ENCODE measurements around the gene LYSMD3.
A peak's percentile ranks its signal among the peaks of the same experiment; 100 is the strongest.
"Not testable (repeated sequence)": the region's sequence is repeated elsewhere in the genome, so short reads cannot be mapped to it uniquely, and the experiment has no call there.

The LYSMD3 gene

GRCh38 chr5:90529194-90529938 is at the start of gene LYSMD3:
LYSMD3 (minus strand) TSS chr5:90529584; CDS start chr5:90525289, 4,295 bp downstream.
- DNase-seq: peak; percentile 95

- not testable (repeated sequence) for DNase-seq
Observed at GRCh38 chr5:90576566-90576965, 47.2 kb upstream of the LYSMD3 start.

GRCh38 chr5:90575712-90576111 is 46.3 kb upstream of the LYSMD3 start:
- no peak for DNase-seq

- no peak for DNase-seq
Observed at GRCh38 chr5:90571147-90571773, 41.9 kb upstream of the LYSMD3 start.

GRCh38 chr5:90570034-90570433 is 40.6 kb upstream of the LYSMD3 start:
- DNase-seq: no peak

DNA sequence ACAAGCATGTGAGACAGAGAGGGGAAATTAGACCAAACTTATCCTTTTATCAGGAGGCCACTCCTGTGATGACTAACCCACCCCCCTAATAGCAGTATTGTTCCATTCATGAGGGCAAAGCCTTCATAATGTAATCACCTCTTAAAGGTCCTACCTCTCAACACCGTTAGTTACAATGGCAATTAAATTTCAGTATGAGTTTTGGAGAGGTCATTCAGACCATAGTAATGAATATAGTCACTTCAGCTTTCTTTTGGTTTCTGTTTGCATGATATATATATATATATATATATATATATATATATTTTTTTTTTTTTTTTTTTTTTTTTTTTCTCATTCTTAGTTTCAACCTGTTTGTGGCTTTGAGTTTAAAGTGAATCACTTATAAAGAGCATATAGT is 39.7 kb upstream of the LYSMD3 start:
- no peak for DNase-seq

DNA sequence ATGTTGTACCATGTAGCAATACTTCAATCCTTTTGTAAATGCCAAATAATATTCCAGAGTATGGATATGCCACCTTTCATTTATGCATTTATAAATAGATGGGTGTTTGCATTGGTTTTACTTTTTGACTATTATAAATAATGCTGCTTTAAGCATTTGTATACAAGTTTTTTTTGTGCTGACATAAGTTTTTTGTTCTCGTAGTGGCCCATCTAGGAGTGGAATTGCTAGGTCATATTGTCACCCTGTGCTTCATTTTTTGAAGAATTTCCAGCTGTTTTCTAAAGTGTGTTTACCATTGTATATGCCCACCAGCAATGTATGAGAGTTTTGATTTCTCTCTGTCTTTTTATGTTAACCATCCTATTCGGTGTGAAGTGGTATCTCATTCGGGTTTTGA is 36.1 kb upstream of the LYSMD3 start:
- DNase-seq: no peak

- no peak for DNase-seq
Observed at GRCh38 chr5:90563108-90563507, 33.7 kb upstream of the LYSMD3 start.

DNA sequence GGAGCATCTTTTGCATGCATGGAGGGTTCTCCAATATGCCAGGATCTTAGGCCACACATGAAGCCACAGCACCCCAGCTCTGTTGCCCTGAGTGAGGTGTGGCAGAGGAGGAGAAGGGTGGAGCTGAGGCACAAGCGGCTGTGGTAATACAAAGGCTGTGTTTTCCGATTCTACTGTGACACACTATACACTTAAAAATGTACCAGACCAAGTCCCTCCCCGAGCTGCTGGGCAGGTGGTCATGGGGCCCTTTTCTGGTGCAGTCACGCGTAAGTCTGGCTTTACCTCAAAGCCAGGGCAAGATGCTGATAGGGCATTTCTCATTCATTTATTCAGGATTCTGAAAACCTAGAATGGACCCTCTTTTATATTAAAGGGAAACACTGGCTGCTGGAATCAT is 33.0 kb upstream of the LYSMD3 start:
- no peak for DNase-seq

- no peak for DNase-seq
Observed at GRCh38 chr5:90561766-90562165, 32.4 kb upstream of the LYSMD3 start.

GRCh38 chr5:90560771-90561170 is 31.4 kb upstream of the LYSMD3 start:
- no peak for DNase-seq

- DNase-seq: peak; percentile 91
Observed at GRCh38 chr5:90558344-90559192, 29.2 kb upstream of the LYSMD3 start, which contains the start of gene ADGRV1. ADGRV1 (plus strand) TSS chr5:90558797; CDS start chr5:90558896, 99 bp downstream.

GRCh38 chr5:90557871-90558270 is 28.5 kb upstream of the LYSMD3 start:
- DNase-seq: no peak

DNA sequence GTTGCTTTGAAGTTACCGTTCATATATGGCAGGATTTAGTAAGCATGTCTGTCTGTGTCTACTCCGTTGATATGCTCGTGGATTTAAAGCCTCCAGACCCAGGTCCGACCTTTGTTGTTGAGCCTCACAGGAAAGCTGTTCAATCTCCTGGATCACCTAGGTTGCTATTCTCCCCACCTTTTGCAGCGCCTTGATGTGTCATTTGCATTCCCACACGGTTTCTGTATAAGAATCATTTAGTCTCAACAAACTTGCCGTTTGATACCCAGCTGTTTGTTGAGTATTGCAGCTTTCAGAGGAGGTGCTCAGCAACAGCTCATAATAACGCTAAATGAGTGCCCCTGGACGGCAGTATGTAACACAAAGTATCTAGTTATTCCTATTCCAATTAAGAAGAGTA is 28.0 kb upstream of the LYSMD3 start:
- no peak for DNase-seq

- no peak for DNase-seq
Observed at GRCh38 chr5:90555666-90556065, 26.3 kb upstream of the LYSMD3 start.

GRCh38 chr5:90554358-90555006 is 25.1 kb upstream of the LYSMD3 start:
- no peak for DNase-seq

- no peak for DNase-seq
Observed at GRCh38 chr5:90553711-90554110, 24.3 kb upstream of the LYSMD3 start.

DNA sequence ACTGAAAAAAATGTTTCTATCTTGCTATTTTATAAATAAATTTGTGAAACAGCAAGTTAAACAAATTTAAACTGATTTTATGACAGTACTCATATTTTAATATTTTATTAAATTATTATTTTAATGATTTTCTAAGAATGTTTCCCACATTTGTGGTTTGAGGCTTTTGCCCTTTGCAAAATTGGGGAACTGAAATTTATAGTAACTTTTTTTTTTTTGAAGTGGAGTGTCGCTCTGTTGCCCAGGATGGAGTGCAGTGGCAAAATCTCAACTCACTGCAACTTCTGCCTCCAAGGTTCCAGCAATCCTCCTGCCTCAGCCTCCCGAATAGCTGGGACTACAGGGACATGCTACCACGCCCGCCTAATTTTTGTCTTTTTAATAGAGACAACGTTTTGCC is 22.0 kb upstream of the LYSMD3 start:
- DNase-seq: no peak

GRCh38 chr5:90550963-90551362 is 21.6 kb upstream of the LYSMD3 start:
- DNase-seq: no peak

- DNase-seq: no peak
Observed at GRCh38 chr5:90549729-90550275, 20.4 kb upstream of the LYSMD3 start.

- DNase-seq: no peak
Observed at GRCh38 chr5:90549223-90549622, 19.8 kb upstream of the LYSMD3 start.

DNA sequence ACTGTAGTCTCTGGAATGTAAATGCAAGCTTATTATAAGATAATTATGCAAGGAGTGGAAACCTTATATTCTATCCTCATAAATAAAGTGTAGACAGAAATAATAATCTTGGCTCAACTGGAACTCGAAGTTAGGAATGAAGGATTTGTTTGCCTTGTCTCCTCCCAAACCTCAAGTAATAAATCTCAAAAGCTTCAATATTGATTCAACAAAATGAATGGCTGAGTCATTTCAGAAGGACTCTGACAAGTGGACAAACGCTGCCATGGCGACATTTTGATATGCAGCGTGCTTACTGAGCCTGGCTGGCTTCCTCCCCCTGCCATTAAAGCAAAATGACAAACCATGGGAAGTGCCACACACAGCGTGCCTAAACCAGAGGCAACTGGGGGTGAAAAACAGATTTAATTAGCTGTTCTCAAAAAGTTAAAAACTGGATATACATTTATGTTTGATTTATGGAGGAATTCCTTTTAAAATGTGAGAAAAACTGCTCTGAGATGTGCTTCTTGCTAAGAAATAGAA is 18.7 kb upstream of the LYSMD3 start:
- DNase-seq: no peak

Measured in NCI-H1048 (cell line).